Neutrophil (primary cell): ENCODE measurements around the gene RAPGEF5.

Experiments
- H3K27ac ChIP-seq: fragments of 200-600 bp; sonication (generic); 2 replicates; pipeline ENCODE4 v1.5.1; 2016; ENCODE audit warnings: mild to moderate bottlenecking, moderate library complexity
- H3K27me3 ChIP-seq: fragments of 200-600 bp; sonication (generic); 2 replicates; pipeline ENCODE4 v1.6.0; 2016; ENCODE audit warnings: mild to moderate bottlenecking
- H3K36me3 ChIP-seq: fragments of 200-600 bp; sonication (generic); 2 replicates; pipeline ENCODE4 v1.5.1; 2017
- H3K4me1 ChIP-seq, 2 experiments: fragments of 200-600 bp in 1 of 2; sonication (generic) in 1 of 2; 1 replicate in 1 of 2; 2 replicates in 1 of 2; pipeline versions ENCODE4 v1.5.1 to v1.6.1; 2013 to 2016; ENCODE audit warnings: low read depth in 1 of 2, low read length in 1 of 2, mild to moderate bottlenecking in 1 of 2, moderate library complexity in 1 of 2; ENCODE audit not compliant: control insufficient read depth in 1 of 2, insufficient read depth in 1 of 2
- H3K4me3 ChIP-seq, 2 experiments: fragments of 200-600 bp in 1 of 2; sonication (generic) in 1 of 2; 1 replicate in 1 of 2; 2 replicates in 1 of 2; pipeline ENCODE4 v1.5.1; 2013 to 2016; ENCODE audit warnings: low read depth in 1 of 2, low read length in 1 of 2, mild to moderate bottlenecking in 1 of 2, moderate library complexity in 1 of 2
- H3K9me3 ChIP-seq: fragments of 200-600 bp; sonication (generic); 2 replicates; pipeline ENCODE4 v1.5.1; 2016
- CTCF ChIP-seq: fragments of 200-600 bp; sonication (generic); IDR thresholded peaks from 2 replicates; pipeline ENCODE4 v1.5.1; 2016; ENCODE audit warnings: antibody characterized with exemption

Gene RAPGEF5

GRCh38 chr7:22395222-22395621 lies 38.3 kb upstream of the RAPGEF5 start:
- no peaks in the 10 kb centered on the region for H3K4me1 ChIP-seq
- no peaks in the 10 kb centered on the region for H3K9me3 ChIP-seq
- no peak for TF ChIP-seq CTCF

GRCh38 chr7:22394739-22395138 lies 37.8 kb upstream of the RAPGEF5 start:
- no peaks in the 10 kb centered on the region for H3K4me1 ChIP-seq
- H3K4me3 ChIP-seq, result no peak overlapping the region
- H3K36me3 ChIP-seq, result no peaks in the 10 kb centered on the region
- TF ChIP-seq CTCF, result no peak
- no peak overlapping the region for H3K27ac ChIP-seq
- H3K9me3 ChIP-seq, result no peaks in the 10 kb centered on the region
- H3K27me3 ChIP-seq, result no peaks in the 10 kb centered on the region

More at GRCh38 chr7:22395222-22395621, 38.3 kb upstream of the RAPGEF5 start:
- H3K4me3 ChIP-seq, result no peak overlapping the region
- H3K27ac ChIP-seq, result no peak overlapping the region
- no peaks in the 10 kb centered on the region for H3K27me3 ChIP-seq
- H3K36me3 ChIP-seq, result no peaks in the 10 kb centered on the region

- Histone ChIP-seq H3K36me3 (no peaks in the 10 kb centered on the region), H3K27me3 (no peaks in the 10 kb centered on the region), H3K4me3 (no peak overlapping the region), H3K9me3 (no peaks in the 10 kb centered on the region), H3K4me1 (no peaks in the 10 kb centered on the region), H3K27ac (no peak overlapping the region)
- TF ChIP-seq CTCF, result no peak
Measured at GRCh38 chr7:22393913-22394729, 37.2 kb upstream of the RAPGEF5 start.

GRCh38 chr7:22390516-22390915 lies 33.6 kb upstream of the RAPGEF5 start:
- Histone ChIP-seq H3K4me1 (no peaks in the 10 kb centered on the region), H3K36me3 (no peaks in the 10 kb centered on the region), H3K9me3 (no peaks in the 10 kb centered on the region), H3K4me3 (no peak overlapping the region), H3K27ac (no peak overlapping the region), H3K27me3 (no peaks in the 10 kb centered on the region)
- no peak for TF ChIP-seq CTCF

GRCh38 chr7:22389892-22390291 lies 32.9 kb upstream of the RAPGEF5 start:
- H3K9me3 ChIP-seq, result no peaks in the 10 kb centered on the region
- no peaks in the 10 kb centered on the region for H3K4me1 ChIP-seq
- no peak overlapping the region for H3K27ac ChIP-seq
- TF ChIP-seq CTCF, result no peak
- no peaks in the 10 kb centered on the region for H3K27me3 ChIP-seq
- no peak overlapping the region for H3K4me3 ChIP-seq
- H3K36me3 ChIP-seq, result no peaks in the 10 kb centered on the region
